GM21381 (cell line): ENCODE data around the gene FABP6.
"Not testable (repeated sequence)": the region's sequence is repeated elsewhere in the genome, so short reads cannot be mapped to it uniquely, and the experiment has no call there.

Experiments
- ATAC-seq: cut with Tn5 transposase; IDR thresholded peaks from one replicate; pipeline ENCODE4 v1.9.1; 2021; ENCODE audit warnings: mild to moderate bottlenecking, moderate library complexity; ENCODE audit not compliant: unreplicated experiment

FABP6 gene

DNA sequence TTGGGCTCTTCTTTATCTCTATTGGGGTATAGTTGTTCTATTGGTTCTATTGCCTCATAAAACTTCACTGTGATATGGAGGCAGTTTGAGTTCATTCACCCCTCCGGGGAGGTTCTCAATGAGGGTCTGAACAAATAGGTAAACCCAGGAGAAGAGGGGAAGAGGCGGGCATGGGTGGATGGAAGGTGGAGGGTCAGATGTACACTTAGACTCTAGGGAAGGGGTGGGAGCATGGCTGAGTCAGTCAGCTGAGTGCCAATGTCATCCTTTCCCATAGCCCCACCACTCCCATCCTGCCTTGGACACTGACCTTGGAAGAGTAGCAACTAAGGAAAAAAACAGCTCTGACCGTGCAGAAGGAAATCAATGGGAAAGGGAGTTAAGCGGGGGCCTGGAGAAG is 9.9 kb upstream of the FABP6 start:
- no peak for ATAC-seq

GRCh38 chr5:160221082-160221481 is 8.2 kb upstream of the FABP6 start:
- ATAC-seq: peak; percentile 69

- ATAC-seq: no peak
These were observed 2.3 kb upstream of the FABP6 start for GRCh38 chr5:160227012-160227411.

DNA sequence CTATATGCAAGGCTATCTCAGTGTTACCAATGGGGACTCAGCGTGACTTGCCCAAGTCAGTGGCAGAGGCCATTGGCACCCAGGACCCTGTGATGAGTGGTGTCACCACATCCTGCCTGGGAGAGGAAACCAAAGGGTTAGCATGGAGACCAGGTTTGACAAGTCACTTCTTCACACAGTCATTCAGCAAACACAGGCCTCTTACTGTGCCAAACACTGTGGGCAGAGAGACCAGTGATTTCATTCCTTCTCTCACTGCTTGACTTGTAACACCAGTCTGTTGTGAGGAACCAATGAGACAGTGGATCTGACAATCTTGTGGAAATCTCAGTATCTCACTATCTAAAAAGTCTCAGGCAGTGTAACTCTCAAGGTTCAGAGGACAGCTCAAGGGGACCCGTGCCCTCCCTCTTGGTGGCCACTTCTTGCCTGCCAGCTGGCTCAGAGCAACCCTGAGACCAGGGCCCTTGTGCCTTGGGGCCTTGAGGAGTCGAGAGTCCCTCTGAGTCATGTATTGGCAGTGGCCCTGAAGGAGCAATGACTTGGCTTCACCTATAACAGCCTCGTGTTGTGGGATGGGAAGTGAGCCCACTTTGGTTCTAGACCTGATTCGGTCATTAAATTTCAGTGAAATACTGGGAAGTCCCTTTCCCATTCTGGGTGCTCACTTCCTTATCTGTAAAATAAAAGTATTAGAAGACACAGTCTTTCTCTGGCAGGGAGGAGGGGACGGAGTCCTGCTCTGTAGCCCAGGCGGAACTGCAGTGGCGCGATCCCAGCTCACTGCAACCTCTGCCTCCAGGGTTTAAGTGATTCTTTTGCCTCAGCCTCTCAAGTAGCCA is 1.6 kb downstream of the FABP6 start:
- ATAC-seq: peak; percentile 52

DNA sequence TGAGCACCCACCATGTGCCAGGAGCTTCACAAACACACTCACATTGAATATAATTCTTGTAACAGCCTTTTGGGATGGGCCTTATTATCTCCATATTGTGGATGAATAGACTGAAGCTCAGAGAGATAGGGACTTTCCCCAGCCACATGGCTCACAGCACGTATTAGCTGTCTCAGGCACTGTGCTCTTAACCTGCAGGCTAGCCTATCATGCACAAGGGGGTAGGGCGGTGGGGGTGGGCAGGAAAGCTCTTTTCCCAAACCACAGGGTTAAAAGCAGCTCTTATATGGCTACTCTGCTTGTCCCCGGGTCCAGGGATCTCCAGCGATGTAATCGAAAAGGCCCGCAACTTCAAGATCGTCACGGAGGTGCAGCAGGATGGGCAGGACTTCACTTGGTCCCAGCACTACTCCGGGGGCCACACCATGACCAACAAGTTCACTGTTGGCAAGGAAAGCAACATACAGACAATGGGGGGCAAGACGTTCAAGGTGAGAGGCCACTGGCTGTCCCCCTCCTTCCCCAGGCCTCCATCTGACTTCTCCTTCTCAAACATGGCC is 2.6 kb downstream of the FABP6 start:
- ATAC-seq: no peak

DNA sequence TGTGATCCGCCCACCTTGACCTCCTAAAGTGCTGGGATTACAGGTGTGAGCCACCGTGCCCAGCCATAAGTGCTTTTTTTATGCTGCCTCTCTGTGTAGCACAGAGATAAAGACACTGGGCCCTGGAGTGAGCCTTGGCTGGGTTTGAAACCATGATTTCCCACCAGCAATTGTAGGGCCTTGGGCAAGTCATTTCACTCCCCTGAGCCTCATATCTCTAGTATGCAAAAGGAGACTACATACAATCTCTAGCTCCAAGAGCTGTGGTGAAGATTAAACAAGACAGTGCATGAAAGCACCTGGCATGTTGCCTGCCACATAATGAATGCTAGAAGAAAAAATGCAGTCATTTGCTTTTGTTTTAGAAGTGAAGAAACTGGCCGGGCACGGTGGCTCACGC is 3.9 kb downstream of the FABP6 start:
- no peak for ATAC-seq

- no peak for ATAC-seq
These were observed 6.4 kb downstream of the FABP6 start for GRCh38 chr5:160235731-160236130.

- ATAC-seq: no peak
These were observed 8.3 kb downstream of the FABP6 start for GRCh38 chr5:160237571-160238093.

DNA sequence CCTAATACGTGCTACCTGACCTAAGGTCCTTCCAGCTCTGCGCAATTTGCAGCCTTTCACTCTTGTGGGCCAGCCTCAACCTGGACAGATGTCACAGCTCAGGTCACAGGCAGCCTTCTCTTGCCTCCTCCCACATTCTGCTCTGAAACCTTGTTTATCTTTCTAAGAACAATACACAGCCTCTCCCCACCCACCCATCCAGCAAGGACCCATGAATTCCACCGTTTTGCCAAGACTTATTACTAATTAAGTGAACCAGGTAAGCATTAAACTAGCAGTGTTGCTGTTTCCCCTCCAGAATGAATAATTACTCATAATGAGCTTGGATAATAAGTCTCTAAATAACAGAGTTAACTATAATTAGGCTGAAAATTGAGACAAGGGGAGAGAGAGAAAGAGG is 11.0 kb downstream of the FABP6 start:
- ATAC-seq: no peak

DNA sequence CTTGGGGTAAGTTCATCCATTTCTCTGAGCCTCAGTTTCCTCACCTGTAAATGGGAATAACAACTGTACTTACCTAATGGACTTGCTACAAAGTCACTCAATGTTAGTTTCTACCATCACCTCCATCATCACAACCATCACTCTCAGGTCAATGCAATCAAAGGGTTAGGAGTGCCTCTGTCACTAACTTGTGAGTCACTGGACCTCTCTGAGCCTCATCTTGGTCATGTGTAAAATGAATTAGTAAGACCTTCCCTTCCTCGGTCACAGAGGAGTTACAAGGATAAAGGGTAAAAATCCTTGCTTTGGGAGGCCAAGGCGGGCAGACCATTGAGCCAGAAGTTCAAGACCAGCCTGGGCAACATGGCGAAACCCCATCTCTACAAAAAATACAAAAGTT is 12.8 kb downstream of the FABP6 start:
- ATAC-seq: no peak

DNA sequence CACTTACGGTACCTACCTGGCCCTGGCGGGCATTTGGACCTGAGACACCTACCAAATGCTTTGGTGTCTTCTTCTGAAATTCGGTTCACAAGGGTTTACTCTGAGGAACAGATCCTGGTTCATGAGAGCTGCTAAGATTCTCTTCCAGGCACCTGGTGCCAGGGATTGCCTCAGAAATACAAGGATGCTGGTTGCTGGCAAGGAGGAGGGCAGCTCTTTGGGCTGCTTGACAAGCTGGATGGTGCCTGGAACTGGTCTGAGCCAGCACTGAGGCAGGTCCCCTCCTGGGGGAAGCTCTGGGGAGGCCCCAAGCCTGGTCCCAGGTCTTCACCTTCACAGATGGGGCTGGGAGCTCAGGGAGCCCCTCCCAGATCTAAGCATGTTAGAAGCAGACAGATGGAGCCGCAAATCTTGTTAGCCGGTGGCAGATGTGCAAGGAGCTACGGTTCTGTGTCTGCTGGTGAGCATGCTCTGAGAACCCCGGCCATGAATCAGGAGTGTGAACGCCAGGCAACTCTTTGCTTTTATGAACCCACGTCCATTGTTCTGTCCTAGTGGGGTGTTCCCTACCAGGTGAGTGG is 16.3 kb downstream of the FABP6 start:
- no peak for ATAC-seq

- ATAC-seq: not testable (repeated sequence)
These were observed 20.3 kb downstream of the FABP6 start for GRCh38 chr5:160249570-160249969.

DNA sequence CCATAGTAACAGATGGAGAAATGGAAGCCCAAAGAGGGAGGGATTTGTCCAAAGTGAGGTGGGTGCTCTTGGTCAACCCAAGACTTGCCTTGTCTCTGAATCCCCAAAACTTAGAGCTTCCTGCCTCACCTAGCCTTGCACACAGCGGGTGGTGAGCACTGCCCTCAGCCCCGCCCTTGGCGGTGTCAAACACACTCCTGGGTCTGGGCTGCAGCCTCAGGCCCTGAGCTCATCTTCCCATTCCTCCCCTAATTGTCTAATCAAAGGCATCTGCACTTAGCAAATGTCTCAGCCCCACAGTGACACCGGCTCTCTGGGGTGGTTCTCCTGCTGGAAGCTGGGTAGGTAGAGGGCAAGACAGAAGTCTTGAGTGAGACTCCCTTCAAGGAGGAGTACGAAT is 20.9 kb downstream of the FABP6 start:
- no peak for ATAC-seq

DNA sequence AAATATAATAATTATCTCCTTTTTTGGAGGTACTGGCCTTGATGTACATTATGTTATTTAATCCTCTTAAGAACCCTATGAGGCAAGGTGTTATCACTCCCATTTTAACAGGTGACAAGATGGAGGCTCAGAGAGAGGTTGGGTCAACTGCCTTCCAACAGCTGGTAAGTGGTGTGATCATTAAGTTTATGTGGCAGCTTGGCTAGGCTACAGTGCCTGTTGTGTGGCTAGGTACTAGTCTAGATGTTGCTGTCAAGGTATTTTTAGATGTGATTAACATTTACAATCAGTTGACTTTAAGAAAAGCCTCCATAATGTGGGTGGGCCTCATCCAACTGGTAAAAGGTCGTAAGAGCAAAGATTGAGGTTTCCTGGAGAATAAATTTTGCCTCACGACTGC is 21.5 kb downstream of the FABP6 start:
- ATAC-seq: no peak

DNA sequence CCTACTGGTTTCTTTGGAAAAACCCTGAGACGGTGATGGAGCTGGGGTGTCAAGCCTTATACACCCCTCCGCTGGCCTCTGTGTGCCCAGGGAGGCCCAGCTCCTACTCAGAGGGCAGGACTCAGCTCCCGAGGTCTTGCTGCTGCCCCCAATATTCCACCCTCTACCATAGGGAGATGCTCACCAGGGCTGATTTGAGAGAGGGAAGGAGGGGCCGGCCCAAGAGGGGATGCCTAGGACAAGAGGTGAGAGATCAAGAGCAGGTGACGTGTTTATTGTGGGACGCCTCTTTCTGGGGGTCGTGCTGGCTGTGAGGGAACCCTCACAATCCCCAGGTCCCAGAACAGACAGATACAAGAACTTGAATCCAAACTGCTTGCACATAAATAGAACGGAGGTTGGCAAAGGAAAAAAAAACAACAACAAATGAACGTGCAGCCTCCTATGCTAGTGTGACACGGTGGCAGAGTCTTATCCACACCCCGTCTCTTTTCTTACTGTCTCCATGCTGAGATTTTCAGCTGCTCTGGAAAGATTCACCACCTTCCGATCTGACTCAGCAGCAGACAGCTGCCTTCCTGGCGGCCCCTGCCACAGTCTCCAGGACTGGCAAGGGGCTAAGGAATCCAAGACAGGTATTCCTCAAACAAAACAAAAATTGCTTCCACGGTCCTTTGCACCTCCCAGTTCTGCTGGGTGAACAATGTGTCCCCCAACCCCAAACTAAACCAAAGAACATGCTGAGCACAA is 22.3 kb downstream of the FABP6 start:
- ATAC-seq: no peak

DNA sequence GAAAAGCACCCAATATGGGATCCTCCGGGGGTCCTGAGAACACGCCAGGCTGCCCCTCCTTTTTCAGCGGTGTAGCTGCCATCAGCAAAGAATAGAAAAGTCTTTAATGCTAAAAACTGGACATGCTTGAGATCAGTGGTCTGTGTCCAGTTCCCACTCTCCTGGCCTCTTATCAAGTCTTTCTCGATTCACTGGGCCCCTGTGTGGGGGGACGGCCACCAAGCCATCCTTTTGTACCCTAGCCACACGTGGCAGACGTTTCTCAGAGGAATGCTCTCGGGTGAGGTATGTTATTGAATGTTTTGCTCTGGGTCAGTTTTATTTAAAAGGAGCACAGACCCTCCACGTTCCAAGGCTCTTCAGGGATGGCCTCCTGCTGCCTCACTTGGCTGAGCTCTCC is 23.6 kb downstream of the FABP6 start:
- no peak for ATAC-seq

DNA sequence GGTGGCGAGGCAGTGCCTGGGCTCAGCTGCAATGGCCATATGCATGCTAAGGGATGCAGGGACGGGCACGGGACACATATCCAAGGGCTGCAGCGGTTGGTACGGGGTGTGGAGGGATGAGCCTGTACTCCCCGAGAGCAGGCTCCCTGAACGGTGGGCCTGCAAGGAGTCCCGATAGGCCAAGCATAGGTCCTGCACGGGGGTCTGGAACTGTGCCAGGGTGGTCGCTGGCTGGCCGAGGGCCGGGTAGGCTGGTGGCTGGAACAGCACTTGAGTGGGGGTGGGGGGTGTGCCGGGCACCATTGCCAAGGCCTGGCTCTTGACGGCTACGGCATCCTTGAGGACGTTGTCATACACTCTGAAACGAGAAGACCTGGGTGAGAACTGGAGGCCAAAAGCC is 24.1 kb downstream of the FABP6 start:
- no peak for ATAC-seq

DNA sequence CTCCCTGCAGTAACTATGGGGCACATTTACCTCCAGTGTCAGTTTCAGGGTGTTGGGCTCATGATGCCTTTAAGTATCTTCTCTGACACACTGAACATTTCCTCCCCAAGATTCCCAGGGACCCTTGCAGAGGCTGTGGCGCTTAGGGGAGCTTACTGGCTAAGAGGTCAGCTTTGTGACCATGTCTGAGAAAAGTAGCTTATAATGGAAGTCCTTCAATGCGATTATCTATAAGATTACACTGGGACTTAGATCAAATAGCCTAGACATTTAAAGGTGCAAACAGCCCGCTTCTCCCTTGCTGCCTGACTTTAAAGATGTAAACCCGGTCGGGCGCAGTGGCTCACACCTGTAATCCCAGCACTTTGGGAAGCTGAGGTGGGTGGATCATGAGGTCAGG is 25.4 kb downstream of the FABP6 start:
- ATAC-seq: no peak

DNA sequence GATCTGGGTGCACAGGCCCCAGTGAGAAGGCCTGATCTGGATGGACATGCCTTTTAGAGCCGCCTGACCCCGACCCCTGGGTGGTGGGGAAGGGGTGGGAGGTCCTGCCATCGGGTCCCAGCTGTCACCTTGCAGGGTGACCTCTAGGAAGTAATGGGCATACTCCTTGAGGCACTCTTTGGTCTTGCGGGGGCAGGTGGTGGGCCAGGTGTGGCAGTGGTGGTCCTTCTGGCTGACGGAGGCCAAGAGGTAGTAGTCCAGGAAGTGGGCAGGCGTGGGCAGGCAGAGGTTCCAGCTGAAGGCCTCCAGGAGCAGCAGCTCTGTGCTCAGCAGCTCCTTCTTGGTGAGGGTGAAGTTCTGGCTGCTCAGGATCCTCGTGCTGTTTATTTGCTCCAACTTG is 30.0 kb downstream of the FABP6 start:
- ATAC-seq: no peak

DNA sequence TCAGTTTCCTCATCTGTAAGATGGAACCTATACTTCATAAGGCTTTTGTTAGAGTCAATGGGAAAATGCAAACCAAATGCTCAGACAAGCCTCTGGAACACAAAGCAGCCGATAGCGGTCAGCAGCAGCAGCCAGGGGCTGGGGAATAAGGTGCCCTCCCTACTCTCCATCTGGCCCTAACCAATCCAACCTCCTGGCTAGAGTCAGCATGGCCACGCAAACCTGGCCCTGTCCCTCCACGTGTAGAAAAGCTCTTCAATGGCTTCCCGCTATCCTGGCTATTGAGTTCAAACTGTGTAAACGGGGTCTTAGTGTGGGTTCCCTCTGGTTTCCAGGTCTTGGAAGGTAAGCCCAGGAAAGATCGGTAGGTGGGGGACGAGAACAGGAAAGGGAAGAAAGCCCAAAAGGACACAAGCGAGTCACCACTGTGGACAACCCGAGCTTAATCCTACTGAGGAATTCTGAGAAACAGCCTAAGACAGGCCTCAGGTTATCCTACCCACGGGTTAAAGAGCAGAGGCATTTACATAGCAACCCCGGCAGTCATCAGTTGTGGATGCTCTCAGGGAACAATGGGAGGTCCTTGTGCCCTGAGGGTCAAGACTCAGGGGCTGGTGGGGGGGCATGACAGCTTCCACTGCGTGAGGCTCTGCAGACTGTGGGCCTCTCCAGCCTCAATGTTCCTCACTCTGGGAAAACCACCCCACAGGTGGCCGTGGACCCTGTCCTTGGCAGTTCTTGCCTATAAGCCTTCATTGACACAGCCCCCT is 30.9 kb downstream of the FABP6 start:
- no peak for ATAC-seq
